Kidney capillary endothelial cell (primary cell): ENCODE data around the gene ZIC5.

Source experiments
- DNase-seq: peaks from one replicate; pipeline ENCODE4 v3.0.0-alpha.2; 2018; ENCODE audit warnings: low spot score

The ZIC5 gene

DNA sequence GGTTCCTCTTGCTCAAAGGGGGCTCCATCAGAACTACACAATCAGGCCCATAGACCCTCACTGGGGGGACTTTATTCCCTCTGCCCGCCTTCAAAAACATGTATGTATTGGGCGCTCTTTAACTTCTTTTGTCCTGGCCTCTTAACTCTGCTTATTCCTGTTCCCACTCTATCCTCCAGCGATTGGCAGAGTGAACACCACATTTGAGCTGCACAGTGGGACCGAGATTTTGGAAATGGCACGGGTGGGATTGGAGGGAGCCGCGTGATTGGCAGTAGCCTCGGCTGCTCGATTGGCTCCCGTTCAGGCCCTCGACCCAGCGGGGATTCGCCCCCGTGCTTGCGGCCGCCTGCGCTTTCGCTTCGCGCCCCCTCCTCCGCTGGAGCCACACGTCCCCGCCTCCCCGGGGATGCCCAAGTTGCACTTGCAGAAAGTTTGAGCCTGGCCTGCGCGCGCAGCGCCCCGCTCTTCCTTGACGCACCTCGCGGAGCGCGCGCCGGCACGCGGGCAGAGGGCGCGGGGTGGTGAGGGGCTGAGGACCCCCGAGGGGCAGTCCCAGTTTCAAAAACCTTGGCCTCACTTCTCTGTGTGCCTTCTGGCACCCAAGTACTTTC, at the start of gene ZIC5:
Gene ZIC5 (minus strand): TSS at position 192 of the 614 bp plus-strand sequence. CDS start 164 bp downstream, at position 28.
- DNase-seq = no peak

GRCh38 chr13:100019780-100020356, 48.3 kb upstream of the ZIC5 start:
- DNase-seq = no peak

- no peak for DNase-seq
These were observed 43.1 kb upstream of the ZIC5 start for GRCh38 chr13:100014621-100015020.

DNA sequence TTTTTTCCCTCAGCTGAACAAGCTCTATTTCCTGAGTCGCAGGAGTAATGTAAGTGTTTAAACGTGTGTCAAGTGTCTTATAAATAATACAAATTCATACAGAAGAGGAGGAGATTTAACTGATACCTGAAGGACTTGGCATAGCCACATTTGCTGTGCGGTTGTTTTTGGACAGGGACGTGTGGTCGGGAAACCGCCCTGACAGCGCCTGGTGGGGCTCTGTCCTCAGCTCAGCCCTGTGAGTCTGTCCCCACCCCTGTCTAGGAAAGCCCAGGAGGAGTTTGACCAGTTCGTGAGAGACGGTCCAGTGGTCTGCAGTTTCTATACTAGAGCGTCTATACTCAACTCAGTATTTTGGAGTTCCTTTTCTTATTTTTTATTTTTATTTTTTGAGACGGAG, 26.7 kb upstream of the ZIC5 start:
- DNase-seq = no peak

DNA sequence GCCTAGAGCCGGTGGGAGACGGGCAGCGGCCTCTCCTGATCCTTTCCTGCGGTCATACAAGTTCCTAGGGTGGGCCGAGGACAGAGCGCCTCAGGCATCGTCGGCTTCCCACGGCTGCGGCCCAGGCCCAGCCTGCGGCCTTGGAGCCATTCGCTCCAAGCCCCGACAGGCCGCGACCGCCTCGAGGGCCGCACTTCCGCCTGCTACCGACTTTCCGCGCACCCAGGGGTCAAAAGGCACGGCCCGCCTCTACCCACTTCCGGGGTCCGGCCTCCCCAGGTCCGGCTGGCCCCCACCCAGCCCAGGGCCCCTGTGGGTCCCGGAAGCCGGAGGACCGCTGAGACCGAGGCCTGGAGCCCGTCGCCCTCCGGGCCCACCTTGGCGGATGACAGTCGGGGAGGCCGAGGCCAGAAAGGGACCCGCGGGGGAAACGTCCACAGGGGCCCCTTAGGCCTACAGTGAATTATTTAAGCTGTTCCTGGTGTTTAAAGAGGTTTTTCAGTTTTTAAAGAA, 26.2 kb upstream of the ZIC5 start:
- no peak for DNase-seq

- no peak for DNase-seq
These were observed 24.9 kb upstream of the ZIC5 start for GRCh38 chr13:99996381-99996973.

GRCh38 chr13:99995589-99996380, 24.2 kb upstream of the ZIC5 start:
- no peak for DNase-seq

DNA sequence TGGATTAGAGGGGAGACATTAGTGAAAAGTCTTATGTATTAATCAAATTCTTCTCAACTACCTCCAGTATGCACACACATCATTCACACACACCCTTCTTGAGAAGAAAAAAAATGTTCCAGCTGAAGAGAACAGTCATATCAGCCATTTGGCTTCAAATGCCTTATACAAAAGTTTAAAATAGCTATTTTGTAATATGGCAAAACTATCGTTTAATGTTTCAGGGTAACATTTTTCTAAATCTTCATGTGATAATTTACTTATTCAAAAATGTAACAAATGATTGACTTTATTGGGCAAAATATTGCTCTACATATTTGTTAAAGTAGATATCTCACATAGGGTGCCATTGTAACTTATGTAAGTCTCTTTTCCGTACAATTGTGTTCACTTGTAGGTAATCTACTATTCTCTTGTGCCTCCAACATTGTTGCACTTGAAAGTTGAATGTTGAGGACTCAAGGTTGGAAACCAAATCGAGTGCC, 23.6 kb upstream of the ZIC5 start:
- DNase-seq = no peak

- DNase-seq = no peak
These were observed 23.1 kb upstream of the ZIC5 start for GRCh38 chr13:99994638-99995020.

GRCh38 chr13:99993660-99994637, 22.4 kb upstream of the ZIC5 start:
- no peak for DNase-seq

- DNase-seq = no peak
These were observed 21.4 kb upstream of the ZIC5 start for GRCh38 chr13:99992949-99993351.

- DNase-seq = no peak
These were observed 20.5 kb upstream of the ZIC5 start for GRCh38 chr13:99991828-99992775.

DNA sequence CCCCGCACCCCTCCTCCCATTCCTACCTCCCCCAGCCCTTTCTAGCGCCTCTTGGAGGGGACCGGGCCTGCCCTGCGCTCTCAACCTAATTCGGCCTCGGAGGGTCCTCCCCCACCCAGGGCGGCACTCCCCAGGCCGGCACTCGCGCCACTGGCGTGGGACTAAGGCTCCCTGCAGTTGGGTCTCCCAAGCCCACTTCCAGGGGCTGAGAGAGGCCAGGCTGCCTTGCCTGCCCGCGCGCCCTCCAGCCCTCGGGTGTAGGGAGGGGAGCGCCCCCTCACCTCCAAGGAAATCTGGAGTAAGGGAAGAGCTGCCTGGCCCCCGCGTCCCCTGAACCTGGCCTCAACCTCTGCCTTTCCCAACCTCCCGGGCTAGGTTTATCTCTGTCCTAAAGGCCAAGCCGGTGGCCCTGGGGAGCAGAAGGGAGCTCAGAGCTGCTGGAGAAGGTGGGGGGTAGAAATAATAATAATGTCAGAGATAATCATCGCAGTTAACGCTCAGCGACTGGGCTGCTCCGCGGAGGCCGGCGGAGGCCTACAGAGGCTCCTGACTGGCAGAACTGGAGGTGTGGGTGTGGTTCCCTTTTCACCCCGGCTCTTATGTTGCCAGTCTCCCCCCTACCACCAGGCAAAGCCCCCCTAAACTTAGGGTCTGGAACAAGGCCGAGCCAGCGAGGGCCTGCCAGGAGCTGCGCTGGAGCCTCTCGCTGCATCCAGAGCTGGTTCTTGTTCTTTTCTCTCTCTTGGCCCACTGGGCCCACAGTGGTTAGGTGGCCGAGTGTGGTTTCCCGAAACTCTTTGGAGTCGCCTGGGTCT, 19.7 kb upstream of the ZIC5 start:
- no peak for DNase-seq

GRCh38 chr13:99990126-99990977, 18.8 kb upstream of the ZIC5 start:
- DNase-seq = no peak

DNA sequence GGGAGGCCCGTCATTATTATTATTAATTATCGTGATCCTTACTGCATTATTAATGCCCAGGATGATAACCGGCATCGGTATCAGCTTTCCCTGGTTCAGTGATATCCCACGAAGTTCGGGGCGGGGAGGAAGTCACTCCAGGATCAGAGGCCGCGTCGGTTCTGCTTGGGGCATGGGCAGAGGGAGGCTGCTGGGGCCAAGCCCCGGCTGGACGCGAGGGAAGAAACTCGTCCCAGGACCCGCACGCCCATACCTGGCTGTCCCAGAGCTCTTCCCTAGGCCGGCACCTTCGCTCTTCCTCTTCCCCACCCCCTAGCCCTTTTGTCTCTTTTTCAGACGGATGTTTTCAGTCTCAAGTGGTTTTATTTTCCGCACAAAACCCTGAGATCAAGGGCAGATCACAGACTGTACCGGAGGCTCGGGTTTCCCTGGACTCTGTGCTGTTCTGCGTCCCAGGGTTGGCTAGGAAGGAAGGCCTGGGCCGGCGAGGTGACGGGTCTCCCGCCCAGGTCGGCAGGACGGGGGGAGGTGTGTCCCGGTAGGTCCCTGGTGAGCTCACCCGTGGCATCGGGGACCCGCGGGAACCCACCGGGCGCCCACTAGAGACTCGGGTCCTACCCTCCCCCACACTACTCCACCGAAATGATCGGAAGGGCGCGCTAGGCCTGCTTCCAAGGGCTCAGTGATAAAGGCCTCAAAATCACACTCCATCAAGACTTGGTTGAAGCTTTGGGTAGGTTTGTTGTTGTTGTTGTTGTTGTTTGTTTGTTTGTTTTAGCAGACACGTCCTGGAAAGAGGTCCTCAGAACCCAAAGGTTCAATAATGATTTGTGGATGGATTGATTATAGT, 17.9 kb upstream of the ZIC5 start:
- no peak for DNase-seq

DNA sequence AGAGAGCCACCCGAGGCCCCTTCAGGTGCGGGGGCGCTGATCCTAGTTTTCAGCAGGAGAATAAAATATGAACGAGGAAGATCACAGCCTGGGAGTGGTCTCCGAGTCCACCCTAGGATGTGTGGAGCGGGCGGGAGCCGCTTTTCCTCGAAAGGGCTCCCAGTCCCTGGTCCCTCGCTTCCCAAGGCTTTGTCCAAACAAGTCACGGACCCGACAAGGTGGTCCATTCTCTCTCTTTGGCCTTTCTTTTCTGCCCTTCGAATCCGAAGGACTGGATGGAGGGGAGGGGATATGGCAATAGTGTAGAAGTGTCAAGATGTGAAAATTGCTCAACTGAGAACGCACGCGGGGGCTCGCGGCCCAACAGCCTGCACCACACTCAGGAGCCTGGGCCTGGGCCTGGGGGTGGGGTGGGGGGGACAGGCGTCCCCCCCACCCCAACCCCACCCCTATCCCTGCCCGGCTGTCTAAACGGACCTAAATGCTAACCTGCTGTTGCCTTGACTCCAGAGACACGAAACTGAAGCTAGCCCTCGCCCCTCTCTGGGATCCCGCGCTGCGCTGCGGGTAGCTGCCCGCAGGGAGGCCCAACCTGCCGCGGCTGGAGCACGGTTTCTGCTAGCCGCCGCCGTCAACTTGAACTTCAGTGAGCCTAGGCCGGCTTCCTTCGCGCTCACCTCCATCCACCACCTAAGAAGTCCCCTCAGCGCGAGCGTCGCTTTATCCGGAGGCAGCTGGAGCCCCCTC, 17.1 kb upstream of the ZIC5 start:
- no peak for DNase-seq
